GF-D8 (cell line): ENCODE data around the gene TBC1D7.

Experiments used
- DNase-seq: peaks from one replicate; lab custom pipeline; 2025; lab: John Stamatoyannopoulos, UW

TBC1D7 gene

GRCh38 chr6:13272131-13273046, 55.9 kb downstream of the TBC1D7 start:
- DNase-seq, result peak; percentile 68

GRCh38 chr6:13268913-13269518, 59.3 kb downstream of the TBC1D7 start:
- no peak for DNase-seq

- DNase-seq, result peak; percentile 49
Observed at GRCh38 chr6:13267142-13267651, 61.1 kb downstream of the TBC1D7 start.

- no peak for DNase-seq
Observed at GRCh38 chr6:13263669-13264068, 64.7 kb downstream of the TBC1D7 start.

- DNase-seq, result no peak
Observed at GRCh38 chr6:13262302-13263230, 65.8 kb downstream of the TBC1D7 start.

DNA sequence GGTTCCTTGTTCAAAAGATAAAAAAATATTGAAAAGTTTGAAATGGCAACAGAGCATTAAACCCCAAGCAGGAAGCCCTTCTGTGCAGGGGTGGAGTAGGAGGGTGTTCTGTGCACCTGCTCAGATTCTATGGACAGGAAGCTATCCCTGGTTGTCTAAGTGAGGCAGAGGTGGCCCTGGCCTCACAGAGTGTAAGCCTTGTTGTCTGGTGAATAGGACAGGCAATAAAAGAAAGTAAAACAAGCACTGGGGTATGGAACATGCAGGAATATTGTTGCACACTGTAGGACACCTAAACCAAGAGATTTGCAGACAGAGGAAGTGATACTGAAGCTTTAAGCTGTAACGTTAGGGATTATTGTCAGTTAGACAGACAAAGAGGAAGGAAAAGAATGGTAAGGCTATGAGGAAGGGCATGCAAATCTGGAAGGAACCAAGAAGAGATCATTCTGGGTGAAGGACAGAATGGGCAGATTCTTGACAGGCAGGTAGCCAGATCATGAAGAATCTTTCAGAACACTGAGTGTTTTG, 66.8 kb downstream of the TBC1D7 start:
- DNase-seq, result peak; percentile 80

DNA sequence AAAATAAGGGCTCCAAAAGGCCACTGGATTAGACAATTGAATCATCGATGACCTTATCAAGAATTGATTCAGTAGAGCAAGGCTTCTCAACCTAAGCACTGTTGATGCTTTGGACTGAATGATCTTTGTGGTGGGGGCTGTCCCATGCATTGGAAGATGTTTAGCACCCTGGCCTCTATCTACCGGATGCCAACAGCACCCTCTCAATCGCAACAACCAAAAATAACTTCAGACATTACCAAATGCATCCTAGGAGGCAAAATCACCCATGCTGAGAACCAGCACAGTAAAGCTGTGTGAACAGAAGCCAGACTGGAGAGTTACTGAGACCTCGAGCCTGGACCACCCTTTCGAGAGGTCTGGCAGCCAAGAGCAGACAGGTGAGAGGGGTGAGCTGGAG, 67.5 kb downstream of the TBC1D7 start:
- DNase-seq, result no peak

- DNase-seq, result no peak
Observed at GRCh38 chr6:13260101-13260598, 68.2 kb downstream of the TBC1D7 start.

DNA sequence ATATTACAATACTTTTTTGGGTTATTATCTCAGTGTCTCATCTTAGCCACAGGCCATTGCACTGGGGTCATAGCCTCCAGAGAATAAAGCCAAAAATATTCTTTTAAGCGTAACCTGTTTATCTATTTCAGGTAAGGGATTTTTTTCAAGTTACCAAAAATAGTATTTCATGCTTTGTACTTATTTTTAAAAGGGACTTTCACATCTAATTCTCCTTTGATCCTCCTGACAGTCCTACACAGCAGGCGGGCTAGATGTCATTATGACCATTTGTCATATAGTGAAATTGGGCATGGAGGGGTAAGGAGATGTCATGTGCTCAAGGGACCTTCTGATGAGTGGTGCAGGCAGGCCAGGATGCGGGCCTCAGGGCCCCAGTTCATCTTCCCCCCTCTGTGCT, 68.9 kb downstream of the TBC1D7 start:
- no peak for DNase-seq

DNA sequence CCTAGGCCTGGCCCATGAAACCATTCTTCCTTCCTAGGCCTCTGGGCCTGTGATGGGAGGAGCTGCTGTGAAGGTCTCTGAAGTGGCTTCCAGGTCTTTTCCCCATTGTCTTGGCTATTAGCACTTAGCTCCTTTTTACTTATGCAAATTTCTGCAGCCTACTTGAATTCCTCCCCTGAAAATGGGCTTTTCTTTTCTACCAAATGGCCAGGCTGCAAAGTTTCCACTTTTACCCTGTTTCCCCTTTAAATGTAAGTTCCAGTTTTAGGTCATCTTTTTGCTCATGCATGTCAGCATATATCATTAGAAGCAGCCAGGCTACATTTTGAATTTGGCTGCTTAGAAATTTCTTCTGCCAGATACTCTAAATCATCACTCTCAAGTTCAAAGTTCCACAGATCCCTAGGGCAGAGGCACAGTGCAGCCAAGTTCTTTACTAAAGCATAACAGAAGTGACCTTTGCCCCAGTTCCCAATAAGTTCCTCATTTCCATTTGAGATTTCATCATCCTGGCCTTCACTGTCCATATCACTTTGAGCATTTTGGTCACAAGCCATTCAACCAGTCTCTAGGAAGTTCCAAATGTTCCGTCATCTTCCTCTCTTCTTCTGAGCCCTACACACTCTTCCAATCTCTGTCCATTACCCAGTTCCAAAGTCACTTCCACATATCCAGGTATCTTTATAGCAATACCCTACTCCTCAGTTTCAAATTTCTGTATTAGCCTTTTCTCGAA, 71.9 kb downstream of the TBC1D7 start:
- DNase-seq, result peak; percentile 23
